Astrocyte (in vitro differentiated cells and primary cell): ENCODE data around the gene PRR9. TPM values are rescaled to one million over a fixed set of nuclear protein-coding genes. Genes with fewer than 3 reads are reported as not detected.

Experiments used
- DNase-seq: peaks from one replicate; pipeline ENCODE4 v3.0.0-alpha.2; 2010; ENCODE audit warnings: low read depth
- FAIRE-seq: peaks from 2 replicates; lab custom pipeline; 2011; peaks lifted over from hg19 to GRCh38; lab: Jason Lieb, UNC
- H2AFZ ChIP-seq: 2 replicates; pipeline ENCODE4 v1.6.0; 2012; ENCODE audit warnings: low read depth, low read length, inconsistent platforms
- H3K27ac ChIP-seq: 2 replicates; pipeline ENCODE4 v1.5.1; 2011; ENCODE audit warnings: low read depth, low read length, inconsistent platforms
- H3K27me3 ChIP-seq: 2 replicates; pipeline ENCODE4 v1.6.0; 2011; ENCODE audit warnings: low read length, inconsistent platforms; ENCODE audit not compliant: insufficient read depth
- H3K36me3 ChIP-seq: 2 replicates; pipeline ENCODE4 v1.5.1; 2011; ENCODE audit warnings: low read length, inconsistent platforms; ENCODE audit not compliant: insufficient read depth
- H3K4me1 ChIP-seq: 2 replicates; pipeline ENCODE4 v1.5.1; 2011; ENCODE audit warnings: low read length, inconsistent platforms; ENCODE audit not compliant: insufficient read depth
- H3K4me2 ChIP-seq: 2 replicates; pipeline ENCODE4 v1.6.0; 2012; ENCODE audit warnings: low read length, inconsistent platforms
- H3K4me3 ChIP-seq: 2 replicates; pipeline ENCODE4 v1.5.1; 2011; ENCODE audit warnings: low read depth, mild to moderate bottlenecking, low read length, inconsistent platforms; ENCODE audit not compliant: insufficient read depth
- H3K79me2 ChIP-seq: 2 replicates; pipeline ENCODE4 v1.6.0; 2012; ENCODE audit warnings: mild to moderate bottlenecking, low read length, inconsistent platforms; ENCODE audit not compliant: insufficient read depth
- H3K9ac ChIP-seq: 2 replicates; pipeline ENCODE4 v1.6.0; 2012; ENCODE audit warnings: mild to moderate bottlenecking, low read length, inconsistent platforms
- H3K9me3 ChIP-seq: 2 replicates; pipeline ENCODE4 v1.5.1; 2012; ENCODE audit warnings: low read depth, mild to moderate bottlenecking, low read length, inconsistent platforms; ENCODE audit not compliant: insufficient read depth
- H4K20me1 ChIP-seq: 2 replicates; pipeline ENCODE4 v1.6.0; 2012; ENCODE audit warnings: low read length, inconsistent platforms; ENCODE audit not compliant: insufficient read depth
- H3K27ac Mint-ChIP-seq: one replicate; pipeline ENCODE4 v1.8.0; 2021; ENCODE audit warnings: mild to moderate bottlenecking, mixed read lengths; ENCODE audit not compliant: unreplicated experiment
- H3K27me3 Mint-ChIP-seq: one replicate; pipeline ENCODE4 v1.8.0; 2021; ENCODE audit warnings: low read depth, mixed read lengths; ENCODE audit not compliant: unreplicated experiment
- H3K36me3 Mint-ChIP-seq: one replicate; pipeline ENCODE4 v1.8.0; 2021; ENCODE audit warnings: low read depth, mixed read lengths; ENCODE audit not compliant: unreplicated experiment
- H3K4me1 Mint-ChIP-seq: one replicate; pipeline ENCODE4 v1.8.0; 2021; ENCODE audit warnings: low read depth, mixed read lengths; ENCODE audit not compliant: unreplicated experiment
- H3K4me3 Mint-ChIP-seq: one replicate; pipeline ENCODE4 v1.8.0; 2021; ENCODE audit warnings: mild to moderate bottlenecking, moderate library complexity, mixed read lengths; ENCODE audit not compliant: unreplicated experiment
- H3K9me3 Mint-ChIP-seq: one replicate; pipeline ENCODE4 v1.8.0; 2021; ENCODE audit warnings: mild to moderate bottlenecking, mixed read lengths; ENCODE audit not compliant: unreplicated experiment
- EZH2 ChIP-seq: IDR thresholded peaks from 2 replicates; pipeline ENCODE4 v1.6.1; 2012; ENCODE audit warnings: mild to moderate bottlenecking, low read length, inconsistent platforms; ENCODE audit not compliant: insufficient read depth
- total RNA-seq: library from RNA; stranded (reverse); gene quantifications from 2 replicates; pipeline ENCODE4 v1.2.1, GENCODE V29; 2021
- TF ChIP-seq, protein P1 (sequence below): IDR thresholded peaks from 2 replicates; pipeline ENCODE4 v1.5.1; 2011; ENCODE audit warnings: low read depth, mild to moderate bottlenecking, inconsistent platforms, low read length, moderate library complexity; ENCODE audit not compliant: insufficient read depth

PRR9 gene
- total RNA-seq, 1 donor from 2014 or later, result 0.52 TPM

- Mint-ChIP-seq H3K27ac (no peak overlapping the region), H3K27me3 (peaks cover 26% of the 10 kb centered on the region), H3K4me1 (peaks cover 7% of the 10 kb centered on the region), H3K36me3 (no peaks in the 10 kb centered on the region), H3K4me3 (peak overlapping the region; percentile 58), H3K9me3 (no peaks in the 10 kb centered on the region)
- Histone ChIP-seq H3K4me2 (peak overlapping the region; percentile 82), H3K36me3 (no peaks in the 10 kb centered on the region), H3K9me3 (no peaks in the 10 kb centered on the region), H3K27me3 (peaks cover 39% of the 10 kb centered on the region), H3K4me3 (peak overlapping the region; percentile 33), H3K27ac (no peak overlapping the region), H2AFZ (peak overlapping the region; percentile 47), H3K79me2 (no peaks in the 10 kb centered on the region), H4K20me1 (no peaks in the 10 kb centered on the region), H3K4me1 (peaks cover 5% of the 10 kb centered on the region), H3K9ac (no peak overlapping the region)
- DNase-seq, result no peak
- FAIRE-seq, result no peak
- TF ChIP-seq, protein P1, sequence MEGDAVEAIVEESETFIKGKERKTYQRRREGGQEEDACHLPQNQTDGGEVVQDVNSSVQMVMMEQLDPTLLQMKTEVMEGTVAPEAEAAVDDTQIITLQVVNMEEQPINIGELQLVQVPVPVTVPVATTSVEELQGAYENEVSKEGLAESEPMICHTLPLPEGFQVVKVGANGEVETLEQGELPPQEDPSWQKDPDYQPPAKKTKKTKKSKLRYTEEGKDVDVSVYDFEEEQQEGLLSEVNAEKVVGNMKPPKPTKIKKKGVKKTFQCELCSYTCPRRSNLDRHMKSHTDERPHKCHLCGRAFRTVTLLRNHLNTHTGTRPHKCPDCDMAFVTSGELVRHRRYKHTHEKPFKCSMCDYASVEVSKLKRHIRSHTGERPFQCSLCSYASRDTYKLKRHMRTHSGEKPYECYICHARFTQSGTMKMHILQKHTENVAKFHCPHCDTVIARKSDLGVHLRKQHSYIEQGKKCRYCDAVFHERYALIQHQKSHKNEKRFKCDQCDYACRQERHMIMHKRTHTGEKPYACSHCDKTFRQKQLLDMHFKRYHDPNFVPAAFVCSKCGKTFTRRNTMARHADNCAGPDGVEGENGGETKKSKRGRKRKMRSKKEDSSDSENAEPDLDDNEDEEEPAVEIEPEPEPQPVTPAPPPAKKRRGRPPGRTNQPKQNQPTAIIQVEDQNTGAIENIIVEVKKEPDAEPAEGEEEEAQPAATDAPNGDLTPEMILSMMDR, result no peak
- TF ChIP-seq EZH2, result no peak
These were observed 44.6 kb downstream of the PRR9 start for GRCh38 chr1:153262070-153262366.

DNA sequence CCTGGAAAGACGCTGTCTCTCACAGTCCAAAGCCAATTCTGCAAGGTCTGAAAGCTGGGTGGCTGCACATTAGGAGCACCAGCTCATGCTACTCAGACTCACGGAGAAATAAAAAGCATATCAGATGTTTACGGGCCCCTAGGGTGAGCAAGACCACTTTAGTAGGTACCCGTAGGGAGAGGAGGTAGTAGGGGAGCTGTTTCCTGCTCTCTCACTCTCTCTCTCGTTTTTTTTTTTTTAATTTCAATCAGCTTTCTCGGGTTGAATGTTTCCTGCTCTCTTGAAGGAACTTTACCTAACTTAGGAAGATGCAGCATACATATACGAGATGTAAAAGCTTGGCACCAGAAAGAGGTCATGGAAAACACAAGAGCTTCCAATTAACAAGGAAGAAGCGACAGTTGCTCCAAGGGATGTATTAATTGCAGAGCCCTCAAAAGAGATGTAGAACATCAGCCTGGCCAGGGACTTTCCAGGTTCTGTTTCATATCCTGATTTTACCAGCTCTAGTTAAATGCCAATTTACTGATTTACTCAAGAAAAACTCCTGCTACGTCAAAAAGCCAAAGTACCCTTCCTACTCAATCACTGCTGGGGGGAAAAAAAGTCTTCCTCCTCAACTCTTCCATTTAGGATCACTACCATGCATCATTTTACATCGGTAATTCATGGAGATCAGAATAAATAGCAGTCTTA is 45.2 kb downstream of the PRR9 start:
- FAIRE-seq (no peak), DNase-seq (no peak)
- no peaks in the 10 kb centered on the region for H3K79me2 ChIP-seq
- H3K9ac ChIP-seq, result no peak overlapping the region
- H3K36me3 ChIP-seq, result no peaks in the 10 kb centered on the region
- no peak overlapping the region for H3K27ac Mint-ChIP-seq
- peaks cover 5% of the 10 kb centered on the region for H3K4me1 ChIP-seq
- H2AFZ ChIP-seq, result no peak overlapping the region
- peaks cover 26% of the 10 kb centered on the region for H3K27me3 Mint-ChIP-seq
- H3K4me2 ChIP-seq, result peak overlapping the region; percentile 82
- no peak overlapping the region for H3K4me3 ChIP-seq
- no peaks in the 10 kb centered on the region for H3K9me3 ChIP-seq
- no peaks in the 10 kb centered on the region for H4K20me1 ChIP-seq
- H3K27ac ChIP-seq, result no peak overlapping the region
- no peaks in the 10 kb centered on the region for H3K9me3 Mint-ChIP-seq
- peak overlapping the region; percentile 58 for H3K4me3 Mint-ChIP-seq
- H3K4me1 Mint-ChIP-seq, result peaks cover 7% of the 10 kb centered on the region
- no peak for TF ChIP-seq EZH2
- TF ChIP-seq, protein P1, result no peak
- H3K27me3 ChIP-seq, result peaks cover 39% of the 10 kb centered on the region
- no peaks in the 10 kb centered on the region for H3K36me3 Mint-ChIP-seq

GRCh38 chr1:153265457-153265856 is 48.1 kb downstream of the PRR9 start:
- peaks cover 19% of the 10 kb centered on the region for H3K27me3 Mint-ChIP-seq
- no peak overlapping the region for H2AFZ ChIP-seq
- H3K4me3 Mint-ChIP-seq, result no peak overlapping the region
- no peaks in the 10 kb centered on the region for H3K9me3 Mint-ChIP-seq
- H3K9me3 ChIP-seq, result no peaks in the 10 kb centered on the region
- no peaks in the 10 kb centered on the region for H4K20me1 ChIP-seq
- no peaks in the 10 kb centered on the region for H3K79me2 ChIP-seq
- H3K4me1 Mint-ChIP-seq, result peaks cover 3% of the 10 kb centered on the region
- TF ChIP-seq, protein P1, result no peak
- TF ChIP-seq EZH2, result no peak
- FAIRE-seq, result no peak
- H3K27me3 ChIP-seq, result peaks cover 33% of the 10 kb centered on the region
- no peak overlapping the region for H3K27ac ChIP-seq
- no peaks in the 10 kb centered on the region for H3K36me3 ChIP-seq
- H3K4me1 ChIP-seq, result peaks cover 5% of the 10 kb centered on the region
- no peak for DNase-seq
- H3K9ac ChIP-seq, result no peak overlapping the region
- H3K36me3 Mint-ChIP-seq, result no peaks in the 10 kb centered on the region
- H3K4me2 ChIP-seq, result no peak overlapping the region
- no peak overlapping the region for H3K27ac Mint-ChIP-seq
- H3K4me3 ChIP-seq, result no peak overlapping the region
